ENCODE results near the gene C16orf82.

C16orf82 gene

DNA sequence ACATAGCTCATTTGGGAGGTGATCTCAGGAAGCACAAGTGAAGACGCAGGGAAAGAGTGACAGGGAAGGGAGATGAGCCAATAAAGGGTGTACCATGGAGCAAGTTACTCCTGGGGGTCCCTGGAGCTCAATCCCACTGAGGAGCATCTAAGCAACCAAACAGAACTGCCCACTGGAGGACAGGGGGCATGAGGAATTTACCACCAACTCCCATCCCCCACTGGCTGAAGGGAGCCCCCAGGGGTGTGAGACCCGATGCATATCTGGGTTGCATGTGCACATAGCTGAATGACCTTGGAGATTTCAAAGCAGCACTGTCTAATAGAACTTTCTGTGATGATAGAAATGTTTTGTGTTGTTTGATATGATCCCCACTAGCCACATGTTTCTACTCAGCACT is 29.6 kb downstream of the C16orf82 start:
- no peak for DNase-seq

GRCh38 chr16:27097800-27098230 is 31.1 kb downstream of the C16orf82 start:
- no peak for DNase-seq

DNA sequence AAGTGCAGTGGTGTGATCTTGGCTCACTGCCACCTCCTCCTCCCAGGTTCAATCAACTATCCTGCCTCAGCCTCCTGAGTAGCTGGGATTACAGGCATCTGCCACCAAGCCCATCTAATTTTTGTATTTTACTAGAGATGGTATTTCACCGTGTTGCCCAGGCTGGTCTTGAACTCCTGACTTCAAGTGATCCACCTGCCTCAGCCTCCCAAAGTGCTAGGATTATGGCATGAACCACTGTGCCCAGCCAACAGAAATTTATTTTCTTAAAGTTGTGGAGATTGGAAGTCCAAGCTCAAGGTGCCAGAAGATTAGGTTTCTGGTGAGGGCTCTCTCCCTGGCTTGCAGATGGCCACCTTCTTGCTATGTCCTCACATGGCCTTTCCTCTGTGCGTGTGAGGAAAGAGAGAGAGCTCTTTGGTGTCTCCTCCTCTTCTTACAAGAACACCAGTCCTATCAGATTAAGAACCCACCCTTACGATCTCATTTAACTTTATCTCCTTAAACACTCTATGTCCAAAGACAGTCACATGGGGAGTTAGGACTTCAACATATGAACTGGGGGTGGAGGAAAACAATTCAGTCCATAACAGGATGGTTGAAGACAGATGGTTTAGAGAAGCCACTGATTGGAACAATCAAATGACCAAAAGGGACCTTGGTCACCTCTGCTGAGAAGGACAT is 31.8 kb downstream of the C16orf82 start:
- DNase-seq, result no peak

GRCh38 chr16:27102701-27103575 is 36.2 kb downstream of the C16orf82 start:
- no peak for DNase-seq

DNA sequence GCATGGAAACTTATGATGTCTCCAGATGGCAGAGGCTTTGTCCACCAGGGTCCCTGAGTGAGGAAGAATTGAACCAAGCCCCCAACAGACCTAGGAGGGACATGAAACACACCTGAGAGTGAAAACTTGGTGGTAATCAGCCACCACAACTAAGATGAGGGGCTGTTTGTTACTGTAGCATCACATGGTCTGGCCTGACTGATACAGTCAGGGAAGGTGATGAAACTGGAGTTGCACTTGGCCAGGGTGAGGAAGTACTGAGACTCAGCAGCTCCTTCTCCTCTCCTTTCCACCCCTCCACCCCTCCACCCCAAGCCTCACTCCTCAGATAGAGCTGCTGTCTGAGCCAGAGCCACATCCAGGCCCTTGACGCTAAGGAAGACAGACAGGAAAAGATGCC is 37.2 kb downstream of the C16orf82 start:
- DNase-seq, result no peak

DNA sequence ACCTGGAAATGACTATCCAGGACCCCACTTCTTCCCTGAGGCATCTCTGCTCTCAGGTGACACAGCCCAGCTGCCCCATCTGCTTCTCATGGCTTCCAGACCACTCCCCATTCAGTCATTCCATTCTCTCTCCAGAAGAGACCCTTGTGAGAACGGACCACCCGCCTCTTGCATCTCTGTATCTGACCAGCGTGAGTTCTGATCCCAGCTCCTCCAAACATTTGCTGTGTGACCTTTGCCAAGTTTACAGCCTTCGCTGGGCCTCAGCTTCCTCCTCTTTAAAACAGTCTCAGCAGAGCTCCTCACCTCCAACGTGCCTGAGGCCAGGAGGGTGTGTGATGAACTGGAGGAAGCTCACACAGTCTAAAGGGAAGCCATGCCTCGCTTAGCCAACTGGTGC is 39.6 kb downstream of the C16orf82 start:
- DNase-seq, result no peak

DNA sequence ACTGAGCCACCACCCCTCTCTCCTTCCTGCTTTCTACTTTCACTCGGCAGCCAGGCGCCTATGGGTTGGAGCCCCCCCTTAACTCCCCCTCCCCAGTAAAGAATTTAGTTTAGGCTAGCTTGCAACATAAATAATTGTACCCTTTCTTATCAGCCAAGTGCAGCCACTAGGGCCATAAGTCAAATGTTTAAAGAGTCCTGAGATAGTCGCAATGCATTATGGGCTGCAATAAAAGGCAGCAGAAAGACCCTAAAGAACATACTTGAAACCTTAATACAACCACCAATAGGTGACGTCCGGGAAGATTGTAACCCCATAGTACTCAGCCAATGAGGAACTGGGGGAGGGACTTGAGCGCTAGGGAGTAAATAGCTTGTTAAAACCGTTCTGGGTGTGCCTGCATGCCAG is 40.5 kb downstream of the C16orf82 start:
- no peak for DNase-seq

DNA sequence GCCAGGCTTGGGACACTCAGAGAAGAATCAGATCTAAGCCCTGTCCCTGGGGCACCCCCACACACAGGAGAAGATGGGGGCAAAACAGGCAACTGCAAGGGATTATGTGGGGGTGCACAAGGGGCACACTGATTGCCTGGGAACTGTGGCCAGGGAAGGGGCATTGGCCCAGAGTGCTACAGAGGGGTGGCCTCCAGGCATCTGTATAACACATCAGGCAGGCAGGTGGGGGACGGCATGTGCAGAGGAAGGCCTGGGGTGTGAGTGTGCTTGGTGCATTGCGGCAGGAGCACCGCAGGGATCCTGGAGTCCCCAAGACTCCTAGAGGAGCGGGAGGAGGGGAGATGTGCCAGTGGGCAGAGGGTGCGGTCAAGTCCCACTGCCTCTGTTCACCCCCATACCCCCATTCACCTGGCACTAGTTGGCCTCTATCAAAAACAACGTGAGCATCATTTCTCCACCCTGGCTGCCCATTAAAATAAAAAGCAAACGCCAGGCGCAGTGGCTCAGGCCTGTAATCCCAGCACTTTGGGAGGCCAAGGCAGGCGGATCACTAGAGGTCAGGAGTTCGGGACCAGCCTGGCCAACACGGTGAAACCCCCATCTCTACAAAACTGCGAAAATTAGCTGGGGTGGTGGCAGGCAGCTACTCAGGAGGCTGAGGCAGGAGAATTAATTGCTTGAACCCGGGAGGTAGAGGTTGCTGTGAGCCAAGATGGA is 41.5 kb downstream of the C16orf82 start:
- no peak for DNase-seq

DNA sequence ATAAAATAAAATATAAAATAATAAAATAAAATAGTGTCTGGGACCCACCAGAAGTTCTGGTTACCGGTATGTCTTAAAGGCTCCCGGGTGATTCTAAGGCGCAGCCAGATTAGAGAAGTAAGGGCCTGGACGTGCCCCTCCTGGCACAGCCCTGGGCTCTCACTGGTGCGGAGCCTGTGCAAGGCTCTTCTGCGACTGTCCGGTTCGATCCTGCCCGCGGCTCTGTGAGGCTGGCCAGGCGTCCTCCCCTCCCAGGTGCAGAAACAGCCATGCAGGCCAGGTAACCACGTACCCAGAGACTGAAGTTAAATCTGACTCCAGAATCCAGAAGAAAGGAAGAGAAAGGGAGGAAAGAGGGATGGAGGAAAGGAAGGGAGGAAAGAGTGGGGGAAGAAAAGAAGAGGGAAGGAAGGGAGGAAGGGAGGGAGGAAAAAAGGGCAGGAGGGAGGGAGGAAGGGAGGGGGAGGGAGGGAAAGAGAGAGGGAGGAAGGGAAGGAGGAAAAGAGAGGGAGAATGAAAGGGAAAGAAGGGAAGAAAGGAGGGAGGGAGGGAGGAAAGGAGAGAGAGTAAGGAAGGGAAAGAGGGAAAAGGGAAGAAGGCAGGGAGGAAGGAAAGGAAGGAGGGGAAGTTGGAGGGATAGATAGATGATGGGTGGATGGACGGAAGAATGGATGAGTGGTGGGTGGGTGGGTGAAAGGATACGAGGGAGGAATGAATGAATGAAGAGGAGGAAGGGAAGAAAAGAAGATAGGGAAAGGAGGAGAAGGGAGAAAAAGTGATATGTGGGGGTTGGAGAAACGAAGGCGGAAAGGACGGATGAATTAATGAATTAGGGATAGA is 42.3 kb downstream of the C16orf82 start:
- DNase-seq, result no peak

DNA sequence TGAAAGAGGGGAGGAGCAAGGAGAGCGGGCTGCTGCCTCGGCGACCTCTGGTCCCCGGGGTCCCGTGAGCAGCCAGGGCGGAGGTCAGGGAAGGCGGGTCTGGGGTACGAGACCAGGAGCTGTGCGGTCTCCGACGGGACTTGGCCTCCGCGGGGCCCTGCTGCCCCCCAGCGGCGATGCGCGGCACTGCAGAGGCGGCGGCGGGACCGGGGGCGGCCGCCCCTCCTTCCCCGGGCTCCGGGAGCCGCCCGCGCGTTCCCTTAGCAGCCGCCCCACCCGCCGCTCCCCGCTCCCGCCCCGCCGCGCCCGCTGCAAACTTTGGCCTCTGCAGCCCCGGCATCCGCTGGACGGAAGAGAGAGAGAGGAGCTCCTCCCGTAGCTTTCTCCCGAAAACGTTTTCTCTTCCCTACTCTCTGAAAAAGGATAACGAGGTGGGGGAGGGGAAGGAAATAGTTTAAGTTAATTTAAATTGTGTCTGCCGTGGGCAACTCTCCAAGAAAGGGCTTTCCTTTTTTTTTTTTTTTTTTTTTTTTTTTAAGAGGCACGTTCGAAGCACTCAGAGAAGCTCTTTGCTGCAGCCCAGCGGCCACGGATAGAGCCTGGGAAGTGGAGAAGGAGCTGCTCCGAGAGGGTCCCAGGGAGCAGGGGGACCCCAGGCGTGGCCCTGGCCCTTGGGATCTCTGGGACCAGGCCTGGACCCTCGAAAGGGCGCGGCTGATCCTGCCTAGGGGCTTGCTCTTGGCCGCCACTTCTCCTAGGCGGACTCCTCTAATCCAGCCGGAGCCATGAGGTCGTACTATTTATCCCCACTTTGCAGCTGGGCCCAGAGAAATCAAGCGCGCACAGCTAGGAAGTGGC is 43.2 kb downstream of the C16orf82 start:
- DNase-seq, result peak; percentile 79

DNA sequence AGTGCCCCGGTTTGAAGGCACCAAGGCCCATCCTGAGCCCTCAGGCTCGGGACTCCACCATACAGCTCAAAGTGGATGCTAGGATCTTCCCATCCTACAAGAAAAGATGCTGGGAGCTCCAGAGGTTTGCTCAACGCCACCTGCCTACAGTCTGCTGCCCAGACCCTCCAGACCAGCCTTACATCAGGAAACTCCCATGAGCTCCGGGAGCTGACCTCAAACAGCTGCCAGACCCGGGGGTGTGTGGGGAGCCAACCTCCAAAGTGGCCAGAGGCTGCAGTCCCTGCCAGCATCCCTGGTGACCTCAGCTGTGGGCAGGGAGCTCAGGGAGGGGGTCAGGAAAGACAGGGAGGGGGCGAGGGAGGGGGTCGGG is 43.8 kb downstream of the C16orf82 start:
- DNase-seq, result no peak

- DNase-seq, result no peak
Measured at GRCh38 chr16:27111486-27111885, 44.8 kb downstream of the C16orf82 start.

GRCh38 chr16:27112093-27112811 is 45.5 kb downstream of the C16orf82 start:
- no peak for DNase-seq

- no peak for DNase-seq
Measured at GRCh38 chr16:27113341-27113841, 46.7 kb downstream of the C16orf82 start.

GRCh38 chr16:27114006-27114405 is 47.3 kb downstream of the C16orf82 start:
- DNase-seq, result no peak

DNA sequence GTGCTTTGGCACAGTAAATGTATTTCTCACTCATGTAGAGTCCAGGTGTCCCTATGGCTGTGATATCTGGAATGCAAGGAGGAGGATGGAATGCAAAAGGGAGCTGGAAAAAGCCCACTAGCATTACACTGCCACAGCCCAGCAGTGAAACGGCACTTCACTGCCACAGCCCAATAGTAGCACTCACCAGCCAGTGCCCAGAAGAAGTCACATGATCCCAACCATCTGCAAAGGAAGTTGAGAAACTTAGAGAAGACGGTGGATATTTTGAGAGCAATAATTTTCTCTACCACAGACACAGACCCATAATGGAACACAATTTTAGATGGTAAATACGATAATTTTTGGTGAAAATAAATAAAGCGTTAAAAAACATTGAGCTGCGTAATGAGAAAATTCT is 51.8 kb downstream of the C16orf82 start:
- DNase-seq, result no peak
